SIG-M5 treated with dmso at 0.1 percent for 504 hours (cell line): Measurements from ENCODE around the gene DNAH8.

Source experiments
- DNase-seq: peaks from one replicate; lab custom pipeline; 2025; ENCODE audit not compliant: unreplicated experiment; lab: John Stamatoyannopoulos, UW

The DNAH8 gene

DNA sequence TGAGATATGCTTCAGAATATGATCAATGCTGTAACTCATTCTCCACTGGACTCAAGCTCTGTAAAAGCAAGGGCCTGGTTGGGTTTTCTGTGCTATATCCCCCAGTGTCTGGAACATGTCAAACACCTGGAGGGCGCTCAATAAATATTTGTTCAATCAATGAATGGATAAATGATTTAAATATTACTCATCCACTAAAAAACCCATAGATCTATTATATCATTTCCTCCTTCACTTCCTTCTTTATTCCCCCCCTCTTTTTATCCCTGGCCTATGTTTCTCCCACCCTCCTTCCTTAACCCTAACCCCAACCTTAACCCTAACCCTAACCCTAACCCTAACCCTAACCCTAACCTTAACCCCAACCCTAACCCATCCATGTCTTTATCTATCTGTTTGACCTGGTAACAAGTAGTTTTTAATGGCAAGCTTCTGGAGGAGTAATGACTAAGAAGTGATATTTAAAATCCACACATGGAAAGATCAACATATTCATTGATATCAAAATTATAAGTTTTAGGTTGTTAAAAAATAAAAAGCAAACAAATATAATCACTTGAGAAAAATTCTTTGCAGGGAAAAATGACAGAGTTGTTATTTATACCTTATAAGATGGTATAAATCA lies 229.7 kb downstream of the DNAH8 start:
- DNase-seq = no peak

DNA sequence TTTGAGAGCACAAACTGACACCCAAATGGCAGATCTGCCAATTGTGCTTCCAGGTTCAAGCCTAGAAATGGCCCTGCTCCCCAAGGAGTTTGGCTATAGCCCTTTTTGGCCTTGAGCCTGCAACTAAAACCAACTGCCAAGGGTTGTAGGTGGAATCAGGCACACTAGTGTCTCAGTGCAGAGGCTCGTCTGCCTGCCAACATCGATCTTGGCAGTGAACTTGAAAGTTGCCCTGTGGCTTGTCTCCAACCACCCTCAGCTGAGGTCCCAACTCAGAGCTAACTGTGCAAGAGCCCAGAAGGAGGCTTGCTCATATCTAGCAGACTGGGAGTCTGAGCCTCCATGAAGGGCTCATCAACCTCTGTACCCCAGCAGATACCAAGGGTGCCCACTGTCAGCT lies 240.8 kb downstream of the DNAH8 start:
- no peak for DNase-seq

DNA sequence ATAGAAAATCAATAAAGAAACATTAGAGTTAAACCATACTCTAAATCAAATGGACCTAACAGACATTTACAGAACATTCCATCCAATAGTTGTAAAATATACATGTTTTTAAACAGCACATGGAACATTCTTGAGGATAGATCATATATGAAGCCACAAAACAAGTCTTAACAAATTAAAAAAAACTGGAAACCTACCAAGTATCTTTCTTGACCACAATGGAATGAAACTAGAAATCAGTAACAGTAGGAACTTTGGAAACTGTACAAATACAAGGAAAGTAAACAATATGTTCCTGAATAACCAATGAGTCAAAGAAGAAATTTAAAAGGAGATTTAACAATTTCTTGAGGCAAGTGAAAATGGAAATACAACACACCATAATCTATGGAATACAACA lies 242.3 kb downstream of the DNAH8 start:
- DNase-seq = no peak

DNA sequence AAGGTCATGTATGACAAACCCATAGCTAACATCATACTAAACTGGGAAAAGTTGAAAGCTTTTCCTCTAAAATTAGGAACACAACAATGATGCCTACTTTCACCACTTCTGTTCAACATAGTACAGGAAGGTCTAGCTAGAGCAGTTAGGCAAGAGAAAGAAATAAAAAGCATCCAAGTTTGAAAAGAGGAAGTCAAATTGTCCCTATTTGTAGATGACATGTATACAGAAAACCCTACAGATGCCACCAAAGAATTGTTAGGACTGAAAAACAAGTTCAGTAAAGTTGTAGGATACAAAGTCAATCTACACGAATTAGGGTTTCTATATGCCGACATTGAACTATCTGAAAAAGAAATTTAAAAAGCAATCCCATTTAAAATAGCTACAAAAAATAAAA lies 244.0 kb downstream of the DNAH8 start:
- DNase-seq = no peak

DNA sequence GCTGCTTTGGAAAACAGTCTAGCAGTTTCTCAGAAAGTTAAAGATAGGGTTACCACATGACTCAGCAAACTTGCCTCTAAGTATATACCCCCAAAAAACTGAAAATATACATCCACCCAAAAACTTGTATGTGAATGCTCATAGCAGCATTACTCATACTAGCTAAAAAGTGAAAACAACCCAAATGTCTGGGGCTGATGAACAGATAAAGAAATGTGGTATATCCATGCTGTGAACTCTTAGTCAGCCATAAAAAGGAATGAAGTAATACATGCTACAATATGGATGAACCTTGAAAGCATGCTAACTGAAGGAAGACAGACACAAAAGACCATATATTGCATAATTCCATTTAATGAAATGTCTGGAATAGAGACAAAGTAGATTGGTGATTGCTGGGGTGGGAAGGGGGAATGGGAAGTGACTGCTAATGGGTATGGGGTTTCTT lies 253.6 kb downstream of the DNAH8 start:
- no peak for DNase-seq

DNA sequence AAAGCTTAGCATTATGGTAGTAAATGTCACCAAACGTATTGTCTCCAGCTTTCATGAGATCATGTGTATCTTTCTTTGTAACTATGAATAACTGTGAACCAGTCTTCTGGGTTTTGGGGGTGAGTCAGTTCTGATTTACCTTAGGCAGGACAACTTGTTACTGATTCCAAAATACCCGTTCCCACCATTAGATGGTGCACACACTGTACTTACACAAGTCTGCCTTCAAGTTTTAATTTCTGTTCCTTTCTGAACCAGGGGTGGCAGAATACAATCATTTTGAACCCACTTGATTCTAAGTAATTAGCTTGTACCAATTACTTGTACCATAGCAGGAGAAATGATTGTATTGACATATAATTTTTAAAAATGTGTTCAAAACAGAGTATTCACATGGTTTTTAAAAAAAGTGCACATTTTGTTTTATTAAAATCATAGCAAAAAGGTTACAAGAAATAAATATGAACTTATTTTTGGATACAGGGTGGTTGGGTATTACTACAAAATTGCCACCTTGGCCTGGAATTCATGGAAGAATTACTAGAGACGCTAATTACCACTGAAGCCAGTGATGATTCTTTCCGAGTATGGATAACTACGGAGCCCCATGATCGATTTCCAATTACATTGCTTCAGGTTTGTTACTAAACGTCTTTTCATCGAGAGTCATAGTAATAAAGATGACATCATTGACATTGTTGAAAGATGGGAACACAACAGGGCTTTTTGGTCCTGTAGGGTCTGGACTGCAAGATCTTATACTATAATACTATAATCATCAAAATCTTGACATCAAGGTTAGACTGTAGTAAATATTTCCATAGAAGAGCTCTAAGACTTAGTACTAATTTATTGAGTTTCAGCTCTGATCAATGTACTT lies 258.3 kb downstream of the DNAH8 start:
- peak; percentile 75 for DNase-seq

DNA sequence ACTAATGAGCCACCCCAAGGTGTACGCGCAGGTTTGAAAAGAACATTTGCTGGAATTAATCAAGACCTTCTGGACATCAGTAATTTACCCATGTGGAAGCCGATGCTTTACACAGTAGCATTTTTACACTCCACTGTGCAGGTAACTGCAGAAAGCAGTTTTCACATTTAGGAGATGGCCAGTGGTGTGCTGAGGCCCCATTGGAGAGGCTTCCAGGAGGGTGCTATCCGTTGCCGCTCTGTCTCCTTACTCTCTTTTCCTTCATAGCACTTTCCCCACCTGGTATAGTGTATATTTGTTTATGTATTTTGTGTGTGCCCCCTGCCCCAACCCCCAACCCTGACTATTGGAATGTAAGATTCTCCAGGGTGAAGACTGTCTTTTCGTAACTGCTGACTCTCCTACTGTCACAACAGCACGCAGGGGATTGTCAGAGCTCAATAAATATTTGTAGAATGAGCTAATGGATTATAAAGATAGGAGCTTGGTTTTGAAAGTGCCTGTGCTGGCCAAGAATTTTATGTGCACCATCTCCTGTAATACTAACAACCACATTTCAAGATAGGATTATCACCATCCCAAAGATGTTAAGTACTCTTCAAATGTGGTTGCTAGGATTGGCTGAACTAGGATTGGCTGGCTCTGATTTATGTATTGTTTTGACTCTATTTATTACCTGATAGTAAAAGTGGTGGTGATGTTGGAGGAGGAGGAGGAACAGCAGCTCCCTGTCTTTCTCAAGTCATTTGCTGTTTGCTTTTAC lies 259.5 kb downstream of the DNAH8 start:
- DNase-seq = no peak

DNA sequence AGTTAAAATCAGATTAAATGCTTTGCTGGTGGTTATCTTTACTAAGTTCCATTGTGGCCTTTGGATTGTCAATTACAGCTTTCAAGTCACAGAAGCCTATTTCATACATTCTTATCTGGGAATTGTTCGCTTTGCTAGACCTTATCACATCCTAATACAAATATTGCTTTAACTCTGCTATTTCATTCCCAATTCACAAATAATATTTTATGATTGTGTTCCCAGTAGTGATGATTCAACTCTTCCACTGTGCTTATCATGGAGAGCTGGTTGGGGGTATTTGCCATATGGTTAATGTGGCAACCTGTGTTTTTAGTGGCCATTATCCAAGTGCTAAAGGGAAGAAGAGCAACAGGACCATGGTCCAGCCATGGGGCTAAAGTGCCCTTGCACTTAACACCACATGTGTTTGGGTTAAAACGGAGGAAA lies 260.5 kb downstream of the DNAH8 start:
- DNase-seq = no peak

DNA sequence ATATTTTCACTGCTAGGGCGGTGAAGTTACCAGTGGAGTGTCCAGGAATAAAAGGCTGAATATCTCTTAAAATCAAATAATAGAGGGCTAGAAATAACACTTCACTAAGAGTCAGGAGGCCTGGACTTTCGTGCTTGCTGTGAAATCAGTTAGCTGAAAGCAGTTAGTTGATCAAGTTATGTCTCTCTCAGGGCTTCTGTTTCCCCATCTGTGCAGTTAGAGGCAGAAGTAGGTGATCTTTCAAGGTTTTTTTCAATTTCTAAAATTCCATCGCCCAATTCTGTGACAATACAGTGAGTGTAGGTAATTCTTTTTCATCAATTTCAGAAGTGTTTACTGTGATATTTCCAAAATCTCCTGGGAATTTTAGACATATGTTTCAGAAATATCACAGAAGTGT lies 260.9 kb downstream of the DNAH8 start:
- no peak for DNase-seq

DNA sequence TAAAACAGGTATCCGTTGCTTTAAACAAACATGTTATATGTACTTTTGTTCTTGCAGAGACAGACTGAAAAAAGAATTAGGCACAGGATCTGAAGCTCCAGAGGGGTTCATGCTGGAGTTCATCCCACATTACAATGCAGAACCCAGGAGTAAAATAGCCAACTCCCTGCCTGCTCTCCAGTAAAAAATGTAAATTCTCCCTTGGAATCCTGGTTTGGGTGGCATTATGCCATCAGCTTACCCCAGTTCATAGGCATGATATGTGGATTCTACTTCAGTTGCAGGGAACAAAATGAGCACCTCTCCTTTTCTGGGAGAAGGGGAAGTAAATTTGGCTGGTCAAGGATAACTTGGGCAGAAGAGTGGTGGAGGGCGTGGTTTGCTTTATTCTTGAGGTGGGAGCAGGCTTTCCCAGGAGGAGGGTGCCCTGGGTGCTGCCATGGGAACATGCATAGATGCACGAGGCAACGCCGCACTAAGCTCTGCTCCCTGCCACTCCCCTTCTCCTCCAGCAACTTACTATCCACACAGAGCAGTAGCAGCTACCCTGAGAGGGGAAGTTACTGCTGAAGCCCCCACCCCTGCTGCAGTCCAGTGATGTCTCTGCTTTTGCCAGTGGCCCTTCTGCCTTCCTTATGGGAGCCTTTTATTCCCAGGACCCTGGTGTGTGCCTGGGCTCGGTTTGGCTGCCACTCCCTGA lies 261.8 kb downstream of the DNAH8 start:
- no peak for DNase-seq

DNA sequence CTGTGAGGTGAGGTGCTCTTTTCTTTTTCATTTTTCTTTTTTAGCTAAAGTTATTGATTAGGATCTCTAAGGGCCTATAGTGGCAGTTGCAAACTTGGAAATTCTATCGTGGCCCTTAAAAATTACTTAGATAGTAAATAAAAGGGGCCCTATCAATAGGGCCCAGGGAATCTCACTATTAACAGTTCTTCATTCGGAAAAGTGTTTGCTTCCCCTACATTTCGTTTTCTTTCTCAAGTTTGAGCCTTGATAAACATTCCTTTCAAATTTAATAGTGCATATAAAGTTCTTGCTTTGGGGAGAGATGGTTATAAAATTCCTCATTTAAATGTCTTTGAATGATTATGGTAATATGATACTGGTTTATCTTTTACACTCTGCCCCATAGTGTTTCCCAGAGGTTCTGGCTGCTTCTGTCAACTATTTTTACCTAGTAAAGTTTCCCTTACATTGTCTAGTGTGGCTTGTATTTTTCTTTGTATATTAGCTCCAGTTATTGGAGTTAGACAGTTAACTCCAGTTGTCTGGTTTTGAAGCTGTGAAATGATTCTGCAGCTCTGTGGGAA lies 263.1 kb downstream of the DNAH8 start:
- no peak for DNase-seq

DNA sequence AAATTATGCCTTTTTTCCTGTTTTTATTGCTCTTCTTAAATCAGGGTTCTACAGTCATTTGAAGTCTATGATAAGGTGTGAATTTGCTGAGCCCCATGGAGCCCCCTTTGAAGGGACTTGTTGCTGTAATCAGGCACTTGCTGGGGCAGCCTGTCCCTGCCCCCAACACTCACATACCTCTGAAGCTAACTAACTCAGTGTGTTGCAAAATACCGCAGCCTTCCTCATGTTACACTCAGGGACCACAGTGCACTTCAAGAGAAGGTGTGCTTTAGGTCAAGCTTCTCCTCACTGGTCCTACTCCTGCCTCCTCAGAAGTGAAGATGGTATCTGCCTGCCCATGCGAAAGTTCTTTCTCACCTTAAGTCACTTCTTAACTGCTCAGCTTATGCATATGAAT lies 267.4 kb downstream of the DNAH8 start:
- no peak for DNase-seq

DNA sequence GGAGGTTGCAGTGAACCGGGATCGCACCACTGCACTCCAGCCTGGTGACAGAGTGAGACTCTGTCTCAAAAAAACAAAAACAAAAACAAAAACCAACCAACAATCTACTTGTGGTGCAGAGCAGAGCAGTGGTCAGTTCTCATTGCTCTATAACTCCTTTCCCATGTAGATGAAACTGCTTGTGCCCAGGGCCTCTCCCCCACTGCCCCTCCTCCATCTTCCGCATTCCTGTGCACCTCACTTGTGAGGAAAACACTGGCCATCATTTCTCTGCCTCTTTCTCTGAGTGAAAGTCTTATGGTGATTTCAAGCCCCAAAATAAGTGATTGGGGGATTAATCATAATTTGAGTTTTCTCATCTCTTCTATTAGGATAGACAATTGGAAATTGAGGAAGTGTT lies 269.6 kb downstream of the DNAH8 start:
- no peak for DNase-seq

DNA sequence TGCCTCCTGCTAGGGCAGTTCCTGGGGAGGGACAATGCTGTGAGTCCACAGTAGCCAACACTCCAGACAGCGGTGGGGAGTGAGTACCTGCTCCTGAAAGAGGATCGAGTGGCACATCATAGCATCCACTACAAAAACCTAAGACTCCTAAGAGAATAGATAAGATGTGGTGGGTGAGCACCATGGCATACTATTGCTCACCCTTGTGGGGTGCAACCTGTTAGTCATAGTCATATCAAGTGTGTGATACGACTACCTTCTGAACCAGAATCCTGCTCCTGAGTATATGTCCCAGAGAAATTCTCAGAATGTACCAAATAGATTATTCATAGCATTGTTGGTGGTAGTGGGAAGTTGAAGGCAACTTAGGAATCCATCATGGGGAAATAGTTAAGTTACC lies 270.7 kb downstream of the DNAH8 start:
- DNase-seq = no peak

DNA sequence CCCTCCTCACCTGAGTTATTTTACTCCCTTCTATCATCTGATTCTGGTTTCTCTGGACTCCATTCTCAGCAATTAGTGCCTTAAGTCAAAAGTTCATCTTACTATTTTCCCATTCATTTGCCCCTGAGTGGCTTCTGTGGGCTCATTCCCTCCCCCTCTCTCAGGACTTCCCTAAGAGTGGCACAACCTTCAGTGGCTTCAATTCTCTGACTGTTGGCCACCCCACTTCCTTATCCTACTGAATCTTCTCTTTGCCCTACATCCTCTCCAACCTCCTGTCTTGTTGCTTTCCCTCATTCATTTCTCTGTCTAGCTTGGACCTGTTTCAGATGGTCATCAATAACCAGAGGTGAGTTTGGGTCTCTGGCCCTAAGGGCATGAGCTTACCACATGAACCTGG lies 272.4 kb downstream of the DNAH8 start:
- DNase-seq = no peak

DNA sequence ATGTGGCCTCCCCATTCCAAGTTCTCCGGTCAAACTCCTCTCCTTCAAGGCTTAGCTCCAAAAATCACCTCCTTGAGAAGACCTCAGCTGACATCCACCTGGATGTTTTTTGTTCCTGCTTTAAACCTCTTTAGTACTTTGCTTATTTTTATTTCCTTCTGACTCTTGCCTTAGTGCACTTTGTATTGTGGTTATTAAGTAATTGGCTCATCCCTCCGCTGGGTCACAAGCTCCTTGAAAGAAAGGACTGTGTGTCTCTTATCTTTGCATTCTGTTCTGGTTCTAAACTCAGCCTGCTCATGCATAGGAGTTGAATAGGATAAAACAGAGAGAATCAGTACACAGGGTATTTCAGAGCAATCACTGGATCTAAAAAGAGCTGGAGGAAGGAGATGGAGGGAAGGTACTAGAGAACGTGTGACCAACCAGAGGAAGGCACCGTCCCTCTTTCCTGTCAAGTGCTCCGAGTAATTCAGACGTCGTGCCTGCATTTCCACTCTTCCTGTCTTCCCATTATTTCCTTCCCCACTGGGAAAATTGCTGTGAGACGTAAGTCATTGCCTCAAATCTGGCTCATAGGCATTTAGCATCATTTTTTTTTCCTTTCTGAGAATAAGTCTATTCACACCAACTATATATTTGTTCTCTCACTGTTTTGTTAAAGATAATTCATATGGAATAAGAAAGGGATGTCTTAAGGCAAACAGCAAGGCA lies 273.8 kb downstream of the DNAH8 start:
- no peak for DNase-seq

DNA sequence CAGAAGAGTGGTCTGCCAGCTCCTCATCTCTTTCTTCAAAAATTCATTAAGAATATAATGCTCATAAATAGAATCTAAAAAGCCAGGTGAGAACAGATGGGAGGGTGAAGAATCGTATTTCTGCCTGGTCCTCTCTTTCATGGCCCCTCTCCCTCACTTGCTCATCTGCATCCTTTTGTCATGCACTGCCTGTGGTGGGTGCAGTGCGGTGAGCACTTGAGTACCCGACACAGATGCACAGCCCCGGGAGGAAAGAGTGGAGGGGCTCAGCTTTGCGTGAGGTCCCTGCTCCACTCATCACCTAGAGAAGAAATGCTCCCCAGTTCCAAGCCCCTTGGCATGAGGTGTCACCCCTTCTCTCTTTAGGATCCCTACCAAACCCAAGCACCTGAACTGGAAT lies 275.4 kb downstream of the DNAH8 start:
- no peak for DNase-seq

DNA sequence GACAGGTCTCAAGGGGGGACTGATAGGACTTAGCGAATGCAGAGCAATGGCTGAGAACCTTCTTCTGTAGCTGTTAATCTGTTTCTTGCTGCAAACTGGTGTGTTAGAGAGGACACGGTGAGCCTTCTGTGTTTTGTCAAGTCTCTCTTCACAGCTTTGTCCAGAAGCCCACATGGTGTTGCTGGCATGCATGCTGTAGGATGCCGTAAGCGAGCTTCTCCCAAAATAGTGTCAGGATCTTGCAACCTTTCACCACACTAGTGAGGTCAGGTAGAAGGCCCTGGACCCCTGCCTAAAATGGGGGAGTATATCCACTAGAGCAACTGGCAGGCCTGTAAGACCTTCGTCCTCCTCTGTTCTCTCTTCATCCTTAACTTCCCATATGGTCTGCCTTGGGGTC lies 281.6 kb downstream of the DNAH8 start:
- no peak for DNase-seq

DNA sequence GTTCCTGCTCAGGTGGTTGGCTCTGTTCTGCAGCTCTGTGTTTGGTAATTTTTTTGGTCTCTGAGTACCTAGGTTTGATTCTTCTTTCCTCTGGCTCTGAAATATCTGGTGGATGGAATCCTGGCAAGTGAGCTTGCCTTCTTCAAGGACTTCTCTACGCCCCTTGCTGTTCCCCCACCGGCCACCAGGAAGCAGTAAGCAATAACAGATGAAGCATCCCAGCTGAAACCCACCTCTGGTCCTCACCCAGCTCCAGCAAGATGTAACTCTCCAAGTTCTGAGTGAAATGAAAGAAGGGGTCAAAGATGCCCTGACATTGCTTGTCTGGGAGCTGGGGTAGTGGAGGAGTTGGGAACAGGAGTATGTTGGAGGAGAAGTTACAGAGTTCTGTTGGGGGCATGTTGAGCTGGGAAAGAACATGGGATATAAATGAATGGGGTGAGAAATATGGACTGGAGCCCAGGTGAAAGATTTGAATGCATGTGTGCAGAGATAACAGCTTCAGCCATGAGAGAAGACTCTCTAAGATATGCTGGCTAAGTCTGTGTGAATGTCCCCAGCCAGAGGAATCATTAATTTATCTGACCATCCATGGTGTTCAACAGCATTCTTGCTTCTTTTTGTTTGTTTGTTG lies 282.1 kb downstream of the DNAH8 start:
- peak; percentile 14 for DNase-seq

DNA sequence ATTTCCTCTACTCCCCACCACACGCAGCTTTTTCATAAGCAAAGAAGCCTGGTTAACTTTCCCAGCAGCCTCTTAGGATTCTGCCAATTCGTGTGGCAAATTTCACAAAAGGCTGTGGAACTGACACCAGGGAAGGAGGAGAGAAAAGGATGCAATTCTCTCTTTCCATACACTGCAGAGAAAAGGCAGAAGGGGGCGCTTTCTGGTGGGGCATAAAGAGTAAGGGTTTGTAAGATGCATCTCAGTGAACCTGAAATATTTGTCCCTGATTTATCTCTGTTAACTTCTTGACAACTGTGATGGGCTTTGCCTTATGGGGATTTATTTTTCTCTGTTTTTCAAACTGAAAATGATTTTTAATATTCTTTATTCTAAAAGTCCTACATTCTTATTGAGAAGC lies 288.0 kb downstream of the DNAH8 start:
- DNase-seq = peak; percentile 0
